Activated T-helper 17 cell treated with anti-CD3 and anti-CD28 coated beads, Interleukin-2, amount 50 U/mL, for 72 hours (primary cell): ENCODE data around the gene ID2. TPM values are rescaled to one million over a fixed set of nuclear protein-coding genes. Genes with fewer than 3 reads are reported as not detected.

ENCODE experiments used
- ATAC-seq: fragments of 150-1000 bp; cut with Tn5 transposase; replicated peaks from 2 replicates; pipeline ENCODE4 v1.10.0; 2021; ENCODE audit warnings: mild to moderate bottlenecking, moderate library complexity
- H3K27ac Mint-ChIP-seq: one replicate; pipeline ENCODE4 v1.8.0; 2022; ENCODE audit warnings: mixed read lengths
- H3K27me3 Mint-ChIP-seq: one replicate; pipeline ENCODE4 v1.8.0; 2022; ENCODE audit warnings: mixed read lengths
- H3K36me3 Mint-ChIP-seq: one replicate; pipeline ENCODE4 v1.8.0; 2022; ENCODE audit warnings: low read depth, mild to moderate bottlenecking, mixed read lengths
- H3K4me1 Mint-ChIP-seq: one replicate; pipeline ENCODE4 v1.8.0; 2022; ENCODE audit warnings: mixed read lengths
- H3K4me3 Mint-ChIP-seq: one replicate; pipeline ENCODE4 v1.8.0; 2022; ENCODE audit warnings: mild to moderate bottlenecking, mixed read lengths
- H3K9me3 Mint-ChIP-seq: one replicate; pipeline ENCODE4 v1.8.0; 2022; ENCODE audit warnings: mixed read lengths
- total RNA-seq, 2 donors: library from RNA; stranded (reverse); gene quantifications; one replicate each; pipeline ENCODE4 v1.2.3, GENCODE V29; 2022

ID2 gene
- total RNA-seq, 2 donors from 2014 or later = 85.6 to 425 TPM

- ATAC-seq = no peak
- H3K4me3 Mint-ChIP-seq = no peak overlapping the region
- H3K36me3 Mint-ChIP-seq = no peaks in the 10 kb centered on the region
- H3K4me1 Mint-ChIP-seq = no peaks in the 10 kb centered on the region
- H3K27me3 Mint-ChIP-seq = peaks cover 17% of the 10 kb centered on the region
- peaks cover 13% of the 10 kb centered on the region for H3K9me3 Mint-ChIP-seq
- no peak overlapping the region for H3K27ac Mint-ChIP-seq
Measured at GRCh38 chr2:8671176-8671575, 10.7 kb upstream of the ID2 start.

- Mint-ChIP-seq H3K27me3 (peaks cover 18% of the 10 kb centered on the region), H3K4me1 (no peaks in the 10 kb centered on the region), H3K36me3 (no peaks in the 10 kb centered on the region), H3K9me3 (peaks cover 13% of the 10 kb centered on the region), H3K4me3 (no peak overlapping the region), H3K27ac (no peak overlapping the region)
- peak; percentile 40 for ATAC-seq
Measured at GRCh38 chr2:8671802-8672201, 10.1 kb upstream of the ID2 start.

- Mint-ChIP-seq H3K27me3 (peaks cover 25% of the 10 kb centered on the region), H3K9me3 (peaks cover 13% of the 10 kb centered on the region), H3K36me3 (no peaks in the 10 kb centered on the region), H3K4me3 (no peak overlapping the region), H3K27ac (no peak overlapping the region), H3K4me1 (peaks cover 3% of the 10 kb centered on the region)
- no peak for ATAC-seq
Measured at GRCh38 chr2:8672940-8673339, 8.9 kb upstream of the ID2 start.

- Mint-ChIP-seq H3K27ac (no peak overlapping the region), H3K9me3 (peaks cover 13% of the 10 kb centered on the region), H3K27me3 (peaks cover 25% of the 10 kb centered on the region), H3K4me3 (no peak overlapping the region), H3K4me1 (peaks cover 6% of the 10 kb centered on the region), H3K36me3 (no peaks in the 10 kb centered on the region)
- no peak for ATAC-seq
Measured at GRCh38 chr2:8673381-8673780, 8.5 kb upstream of the ID2 start.

- Mint-ChIP-seq H3K36me3 (peaks cover 4% of the 10 kb centered on the region), H3K9me3 (peaks cover 13% of the 10 kb centered on the region), H3K27ac (no peak overlapping the region), H3K4me3 (no peak overlapping the region), H3K4me1 (peaks cover 7% of the 10 kb centered on the region), H3K27me3 (peaks cover 25% of the 10 kb centered on the region)
- ATAC-seq = no peak
Measured at GRCh38 chr2:8674420-8675009, 7.3 kb upstream of the ID2 start.

GRCh38 chr2:8675543-8675942 lies 6.3 kb upstream of the ID2 start:
- Mint-ChIP-seq H3K4me3 (peak overlapping the region; percentile 96), H3K27me3 (peaks cover 25% of the 10 kb centered on the region), H3K27ac (no peak overlapping the region), H3K36me3 (peaks cover 7% of the 10 kb centered on the region), H3K4me1 (peaks cover 10% of the 10 kb centered on the region), H3K9me3 (peaks cover 13% of the 10 kb centered on the region)
- no peak for ATAC-seq

- peaks cover 13% of the 10 kb centered on the region for H3K36me3 Mint-ChIP-seq
- peaks cover 10% of the 10 kb centered on the region for H3K4me1 Mint-ChIP-seq
- no peak for ATAC-seq
- H3K9me3 Mint-ChIP-seq = peaks cover 13% of the 10 kb centered on the region
- peaks cover 25% of the 10 kb centered on the region for H3K27me3 Mint-ChIP-seq
- H3K4me3 Mint-ChIP-seq = peak overlapping the region; percentile 96
- H3K27ac Mint-ChIP-seq = no peak overlapping the region
Measured at GRCh38 chr2:8676191-8676920, 5.5 kb upstream of the ID2 start.

- H3K4me3 Mint-ChIP-seq = peak overlapping the region; percentile 96
- ATAC-seq = no peak
- peaks cover 25% of the 10 kb centered on the region for H3K27me3 Mint-ChIP-seq
- H3K36me3 Mint-ChIP-seq = peaks cover 20% of the 10 kb centered on the region
- H3K9me3 Mint-ChIP-seq = peaks cover 13% of the 10 kb centered on the region
- no peak overlapping the region for H3K27ac Mint-ChIP-seq
- peaks cover 10% of the 10 kb centered on the region for H3K4me1 Mint-ChIP-seq
Measured at GRCh38 chr2:8676921-8677645, 4.8 kb upstream of the ID2 start.

- ATAC-seq = no peak
- Mint-ChIP-seq H3K27ac (peak overlapping the region; percentile 84), H3K36me3 (peaks cover 28% of the 10 kb centered on the region), H3K27me3 (peaks cover 25% of the 10 kb centered on the region), H3K4me3 (peak overlapping the region; percentile 96), H3K4me1 (peaks cover 10% of the 10 kb centered on the region), H3K9me3 (peaks cover 13% of the 10 kb centered on the region)
Measured at GRCh38 chr2:8677646-8678592, 3.9 kb upstream of the ID2 start.

- peaks cover 8% of the 10 kb centered on the region for H3K9me3 Mint-ChIP-seq
- peaks cover 23% of the 10 kb centered on the region for H3K27me3 Mint-ChIP-seq
- H3K27ac Mint-ChIP-seq = peak overlapping the region; percentile 96
- peaks cover 39% of the 10 kb centered on the region for H3K36me3 Mint-ChIP-seq
- peaks cover 10% of the 10 kb centered on the region for H3K4me1 Mint-ChIP-seq
- peak; percentile 68 for ATAC-seq
- H3K4me3 Mint-ChIP-seq = peak overlapping the region; percentile 96
Measured at GRCh38 chr2:8678731-8679566, 2.9 kb upstream of the ID2 start.

GRCh38 chr2:8679567-8679826 lies 2.4 kb upstream of the ID2 start:
- Mint-ChIP-seq H3K36me3 (peaks cover 44% of the 10 kb centered on the region), H3K4me3 (peak overlapping the region; percentile 96), H3K4me1 (peaks cover 10% of the 10 kb centered on the region), H3K27me3 (peaks cover 17% of the 10 kb centered on the region), H3K27ac (peak overlapping the region; percentile 96), H3K9me3 (peaks cover 3% of the 10 kb centered on the region)
- ATAC-seq = no peak

- H3K4me3 Mint-ChIP-seq = peak overlapping the region; percentile 96
- H3K9me3 Mint-ChIP-seq = no peaks in the 10 kb centered on the region
- peaks cover 15% of the 10 kb centered on the region for H3K27me3 Mint-ChIP-seq
- no peak for ATAC-seq
- H3K27ac Mint-ChIP-seq = peak overlapping the region; percentile 96
- H3K36me3 Mint-ChIP-seq = peaks cover 50% of the 10 kb centered on the region
- peaks cover 10% of the 10 kb centered on the region for H3K4me1 Mint-ChIP-seq
Measured at GRCh38 chr2:8679827-8680731, 1.8 kb upstream of the ID2 start.
